Measurements from ENCODE around the gene MIS18BP1.
"Not testable (repeated sequence)": the region's sequence is repeated elsewhere in the genome, so short reads cannot be mapped to it uniquely, and the experiment has no call there.

MIS18BP1 gene

GRCh38 chr14:45242706-45243105, 10.3 kb downstream of the MIS18BP1 start:
- no peak for DNase-seq

- no peak for DNase-seq
Observed at GRCh38 chr14:45238988-45239387, 14.0 kb downstream of the MIS18BP1 start.

GRCh38 chr14:45227566-45227965, 25.4 kb downstream of the MIS18BP1 start:
- no peak for DNase-seq

- DNase-seq, result no peak
Observed at GRCh38 chr14:45222485-45223262, 30.3 kb downstream of the MIS18BP1 start.

GRCh38 chr14:45214341-45214740, 38.7 kb downstream of the MIS18BP1 start:
- not testable (repeated sequence) for DNase-seq

DNA sequence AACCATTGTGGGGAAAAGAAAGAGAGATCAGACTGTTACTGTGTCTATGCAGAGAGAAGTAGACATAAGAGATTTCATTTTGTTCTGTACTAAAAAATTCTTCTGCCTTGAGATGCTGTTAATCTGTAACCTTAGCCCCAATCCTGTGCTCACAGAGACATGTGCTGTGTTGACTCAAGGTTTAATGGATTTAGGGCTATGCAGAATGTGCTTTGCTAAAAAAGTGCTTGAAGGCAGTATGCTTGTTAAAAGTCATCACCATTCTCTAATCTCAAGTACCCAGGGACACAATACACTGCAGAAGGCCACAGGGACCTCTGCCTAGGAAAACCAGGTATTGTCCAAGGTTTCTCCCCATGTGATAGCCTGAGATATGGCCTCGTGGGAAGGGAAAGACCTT, 39.3 kb downstream of the MIS18BP1 start:
- DNase-seq, result not testable (repeated sequence)

DNA sequence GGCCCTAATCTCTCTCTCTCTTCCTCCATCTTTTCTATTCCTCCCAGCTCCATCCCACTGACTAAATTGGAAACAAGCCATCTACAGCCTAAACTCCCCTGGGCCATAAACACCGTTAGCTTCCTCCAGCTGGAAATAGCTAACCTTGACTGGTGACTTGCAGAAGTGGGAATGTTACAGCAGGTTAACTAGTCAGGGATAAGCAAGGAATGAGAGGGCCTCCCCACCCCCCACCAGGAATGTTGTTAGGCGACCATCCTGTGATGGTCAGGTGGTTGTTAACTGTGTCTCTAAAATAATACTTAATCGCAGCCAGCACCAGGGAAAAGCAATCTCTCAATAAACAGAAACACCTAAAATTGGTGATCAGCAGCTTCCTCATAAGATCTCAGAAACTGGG, 40.8 kb downstream of the MIS18BP1 start:
- no peak for DNase-seq

DNA sequence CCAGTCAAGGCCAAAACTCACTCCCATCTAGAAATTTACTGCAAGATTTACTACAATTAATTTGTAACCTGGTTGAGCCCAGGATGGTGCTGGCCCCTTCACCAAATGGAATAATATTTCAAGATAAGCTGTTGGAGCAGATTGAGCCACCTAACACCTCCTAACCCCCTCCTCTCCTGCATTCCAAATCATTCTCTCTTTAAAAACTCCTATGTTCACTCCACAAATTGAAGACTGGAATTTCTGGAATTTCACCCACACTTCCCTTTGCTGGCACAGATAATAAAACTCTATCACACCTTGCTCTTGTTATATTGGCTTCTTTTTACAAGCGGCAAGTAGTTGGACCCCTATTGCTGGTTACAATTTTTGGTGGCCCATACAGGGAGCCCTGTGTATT, 41.7 kb downstream of the MIS18BP1 start:
- no peak for DNase-seq

- DNase-seq, result no peak
Observed at GRCh38 chr14:45210159-45210558, 42.8 kb downstream of the MIS18BP1 start.

GRCh38 chr14:45204241-45204640, 48.8 kb downstream of the MIS18BP1 start:
- no peak for DNase-seq

DNA sequence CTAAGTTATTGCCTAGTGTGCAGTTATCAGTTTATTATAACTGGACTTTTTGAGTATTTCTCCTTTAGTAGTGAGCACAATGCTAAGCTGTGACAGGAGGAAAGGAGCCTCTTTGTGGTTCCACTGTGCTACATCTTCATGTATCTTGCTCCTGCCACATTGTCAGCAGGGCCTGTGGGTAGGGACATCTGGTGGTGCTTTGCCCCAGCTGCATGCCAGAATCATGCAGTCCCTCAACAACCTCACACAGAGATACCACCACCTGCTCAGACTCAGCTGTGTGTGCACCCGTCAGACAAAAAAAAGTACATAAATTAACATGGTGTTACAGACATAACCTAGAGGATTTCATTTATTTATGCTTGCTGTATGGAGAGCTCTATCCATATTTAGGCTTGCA, 51.1 kb downstream of the MIS18BP1 start:
- peak in 1 of 6 experiments; percentile 4 for DNase-seq

- DNase-seq, result no peak
Observed at GRCh38 chr14:45199230-45199629, 53.8 kb downstream of the MIS18BP1 start.

DNA sequence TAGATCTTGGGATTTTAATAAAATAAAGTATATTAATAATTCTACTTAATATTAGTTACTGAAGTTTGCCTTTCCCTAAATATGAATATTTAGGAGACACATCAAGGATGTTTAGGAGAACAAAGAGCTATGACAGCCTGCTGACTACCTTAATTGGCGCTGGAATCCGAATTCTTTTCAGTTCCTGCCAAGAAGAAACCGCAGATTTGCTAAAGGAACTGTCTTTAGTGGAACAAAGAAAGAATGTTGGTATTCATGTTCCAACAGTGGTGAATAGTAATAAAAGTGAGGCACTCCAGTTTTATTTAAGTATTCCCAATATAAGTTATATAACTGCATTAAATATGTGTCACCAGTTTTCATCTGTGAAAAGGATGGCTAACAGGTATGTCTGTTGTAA, 54.5 kb downstream of the MIS18BP1 start:
- no peak for DNase-seq

GRCh38 chr14:45194964-45195363, 58.0 kb downstream of the MIS18BP1 start:
- no peak for DNase-seq

GRCh38 chr14:45185100-45185814, 67.7 kb downstream of the MIS18BP1 start:
- DNase-seq, result no peak

DNA sequence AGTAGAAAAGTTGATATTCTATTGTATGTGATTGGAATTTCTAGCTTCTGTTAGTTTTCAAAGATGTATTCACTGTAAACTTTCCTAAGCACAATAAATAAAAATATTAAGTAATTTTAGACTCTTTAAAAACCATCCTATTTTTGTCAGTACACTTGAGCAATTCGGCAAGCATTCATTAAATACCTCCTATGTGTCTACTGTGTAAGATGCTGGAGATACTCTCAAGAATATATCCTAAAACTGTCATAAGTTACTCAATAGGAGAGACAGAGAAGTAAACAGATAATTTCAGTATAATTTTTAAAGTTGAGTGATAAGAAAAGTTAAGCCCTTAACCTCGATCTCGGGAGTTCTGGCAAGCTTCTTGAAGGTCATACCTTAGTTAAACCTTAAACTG, 71.2 kb downstream of the MIS18BP1 start:
- DNase-seq, result no peak

- DNase-seq, result no peak
Observed at GRCh38 chr14:45181329-45181728, 71.7 kb downstream of the MIS18BP1 start.

- no peak for DNase-seq
Observed at GRCh38 chr14:45177076-45177475, 75.9 kb downstream of the MIS18BP1 start.

DNA sequence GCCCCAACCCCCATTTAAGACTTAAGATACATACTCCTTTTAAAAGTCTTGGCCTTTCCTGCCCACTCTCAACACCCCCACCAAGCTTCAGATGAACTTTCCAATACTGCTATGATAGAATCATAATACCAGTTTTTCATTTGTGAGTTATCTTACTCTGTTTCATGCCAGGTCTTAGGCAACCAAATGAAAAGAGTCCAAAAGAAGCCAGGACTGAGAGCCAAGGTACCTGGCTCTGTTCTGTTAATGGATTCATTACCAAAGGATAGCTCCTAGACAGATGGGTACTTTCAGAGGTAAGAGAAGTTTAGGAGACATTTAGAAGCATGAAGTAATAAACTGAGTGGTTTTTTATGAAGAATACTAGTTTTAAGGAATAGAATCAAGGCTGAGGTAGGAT, 83.1 kb downstream of the MIS18BP1 start:
- no peak for DNase-seq

DNA sequence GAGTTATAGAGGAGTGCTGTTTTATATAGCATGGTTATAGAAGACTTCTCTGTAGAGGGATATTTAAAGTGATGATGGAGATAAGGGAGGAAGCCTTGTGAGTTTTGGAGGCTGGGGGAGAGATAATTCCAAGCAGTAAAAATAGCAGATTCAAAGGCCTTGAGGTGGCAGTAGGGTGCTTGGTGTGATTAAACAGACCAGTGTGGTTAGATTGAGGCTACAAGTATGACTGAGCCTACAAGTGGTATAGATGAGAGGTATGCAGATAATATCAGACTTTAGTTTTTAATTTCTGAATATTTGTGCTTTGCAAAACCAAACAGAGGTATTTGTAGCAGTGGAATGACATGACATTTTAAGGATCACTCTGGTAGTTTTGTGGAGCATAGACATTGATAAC, 96.9 kb downstream of the MIS18BP1 start:
- DNase-seq, result no peak
